Cardiac septum (tissue), 1 donor: ENCODE measurements around the gene CST4. TPM values are rescaled to one million over a fixed set of nuclear protein-coding genes. Genes with fewer than 3 reads are reported as not detected.
"Not testable (repeated sequence)": the region's sequence is repeated elsewhere in the genome, so short reads cannot be mapped to it uniquely, and the experiment has no call there.

Experiments used
- DNase-seq: peaks from one replicate; pipeline ENCODE4 v3.0.0-alpha.2; 2020; ENCODE audit warnings: low spot score
- intact Hi-C: fragments of 100-400 bp; cut with DNase I; formaldehyde crosslinking; loops from one replicate; pipeline ENCODE4 v1.14.0; 2022
- total RNA-seq: library from RNA; stranded (reverse); fragmentation: NEBNext Ultra II Directional; extraction: Animal tissue kit (Norgen Biotek cat#: 25700); gene quantifications from one replicate; pipeline ENCODE4 v1.2.1, GENCODE V29; 2021
- donor health status: DM: no; HTN: no; CAD: no.

The CST4 gene
- total RNA-seq, 1 donor from 2014 or later: not detected

GRCh38 chr20:23647346-23647745 lies 41.5 kb downstream of the CST4 start:
- DNase-seq: peak; percentile 26
- intact Hi-C loops: no loop called here

DNA sequence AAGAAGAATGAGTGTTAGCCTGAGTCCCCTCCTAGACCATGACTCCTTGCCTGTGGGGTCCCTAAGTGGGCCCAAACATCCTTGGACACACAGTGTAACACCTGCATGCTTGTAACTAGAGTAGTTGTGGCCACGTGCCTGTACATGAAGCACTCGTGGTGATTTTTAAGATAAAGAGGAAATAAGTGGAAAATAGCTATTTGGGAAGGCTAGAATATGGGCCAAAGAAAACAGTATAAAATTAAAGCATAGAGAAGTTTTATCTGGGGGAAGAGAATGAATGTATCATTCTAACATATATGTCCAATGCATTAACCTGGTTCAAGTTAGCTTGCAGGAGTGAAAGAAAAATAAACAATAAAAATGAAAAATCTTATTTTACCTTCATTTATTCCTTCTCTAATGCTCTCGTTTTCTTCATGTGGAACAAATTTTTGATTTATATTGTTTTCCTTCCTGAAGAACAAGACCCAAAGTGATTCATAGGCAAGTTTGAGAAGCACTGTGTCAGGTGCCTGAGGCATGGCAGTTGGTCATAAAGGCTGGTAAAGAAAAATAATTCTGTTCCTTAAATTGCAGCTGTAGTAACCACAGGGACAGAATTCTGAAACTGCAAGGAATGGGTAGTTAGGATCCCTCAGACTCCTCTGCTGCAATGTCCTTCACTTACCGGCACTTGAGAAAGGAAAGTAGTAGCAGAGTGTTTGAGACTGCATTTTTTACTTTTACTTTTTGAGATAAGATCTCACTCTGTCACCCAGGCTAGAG lies 42.5 kb downstream of the CST4 start:
- intact Hi-C loops: no loop called here
- peak; percentile 9 for DNase-seq

DNA sequence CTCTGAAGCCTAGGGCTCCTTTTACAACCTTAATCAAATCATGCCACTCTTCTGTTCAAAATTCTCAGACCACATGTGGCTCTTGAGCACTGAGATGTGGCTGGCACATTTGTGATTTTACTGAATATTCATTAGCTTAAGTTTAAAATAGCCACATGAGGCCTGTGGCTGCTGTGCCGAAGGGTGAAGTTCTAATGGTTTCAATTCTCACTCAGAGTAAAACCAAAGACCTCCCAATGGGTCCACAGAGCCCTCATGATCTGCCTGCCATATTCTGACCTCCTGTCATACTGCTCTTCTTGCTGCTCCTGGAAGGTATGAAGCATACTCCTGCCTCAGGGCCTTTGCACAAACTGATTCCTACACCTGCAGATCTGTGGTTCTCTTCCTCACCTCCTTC lies 43.3 kb downstream of the CST4 start:
- DNase-seq: peak; percentile 22
- intact Hi-C loops: no loop called here

DNA sequence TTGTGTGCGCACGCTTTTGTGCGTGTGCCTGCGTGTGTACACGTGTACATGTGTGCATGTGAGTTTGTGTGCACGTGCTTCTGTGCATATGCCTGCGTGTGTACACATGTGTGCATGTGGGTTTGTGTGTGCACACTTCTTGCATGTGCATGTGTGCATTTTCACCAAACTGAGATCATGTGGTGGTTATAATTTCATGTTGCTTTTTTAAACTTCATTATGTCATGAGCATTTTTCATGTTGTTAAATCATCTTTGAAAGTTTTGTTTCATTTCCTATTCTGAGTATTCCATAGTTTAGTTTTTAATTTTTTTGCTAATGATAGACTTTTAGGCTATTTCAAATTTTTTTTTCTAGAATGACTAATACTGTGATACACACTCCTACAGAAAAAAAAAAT lies 44.7 kb downstream of the CST4 start:
- peak; percentile 7 for DNase-seq
- intact Hi-C loops: no loop called here

GRCh38 chr20:23643659-23644058 lies 45.2 kb downstream of the CST4 start:
- intact Hi-C loops: no loop called here
- peak; percentile 47 for DNase-seq

GRCh38 chr20:23641936-23642751 lies 46.7 kb downstream of the CST4 start:
- intact Hi-C loops: no loop called here

GRCh38 chr20:23640671-23641667 lies 47.9 kb downstream of the CST4 start:
- DNase-seq: no peak
- intact Hi-C loops: no loop called here

More at GRCh38 chr20:23641936-23642751, 46.7 kb downstream of the CST4 start:
- peak; percentile 68 for DNase-seq

GRCh38 chr20:23640018-23640601 lies 48.7 kb downstream of the CST4 start:
- intact Hi-C loops: no loop called here
- DNase-seq: peak; percentile 24

- DNase-seq: no peak
- intact Hi-C loops: no loop called here
Observed at GRCh38 chr20:23639490-23639958, 49.3 kb downstream of the CST4 start.

DNA sequence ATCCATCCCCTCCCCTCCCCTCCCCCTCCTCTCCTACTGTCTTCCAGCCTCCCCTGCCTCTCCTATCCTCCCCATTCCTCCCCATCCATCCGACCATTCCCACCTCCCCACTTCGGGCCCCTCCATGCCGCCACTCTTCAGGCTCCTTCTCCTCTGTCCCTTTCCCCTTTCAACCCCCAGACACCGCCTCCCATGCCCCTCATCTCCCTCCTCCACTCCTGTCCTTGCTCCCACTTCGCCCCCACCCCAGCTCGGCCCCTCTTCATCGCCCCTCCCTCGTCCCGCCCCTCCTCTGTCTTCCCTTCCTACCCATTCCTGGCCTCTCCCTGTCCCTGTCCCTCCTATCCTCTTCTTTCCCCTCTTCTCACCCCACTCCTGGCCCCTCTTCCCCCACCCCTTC lies 50.5 kb downstream of the CST4 start:
- intact Hi-C loops: no loop called here
- no peak for DNase-seq

GRCh38 chr20:23637282-23638221 lies 51.3 kb downstream of the CST4 start, which contains the start of gene CST3:
Gene CST3 (minus strand): TSS chr20:23637955. CDS start chr20:23637862, 93 bp downstream.
- intact Hi-C loops: no loop called here
- peak; percentile 94 for DNase-seq

GRCh38 chr20:23636908-23637281 lies 51.9 kb downstream of the CST4 start:
- intact Hi-C loops: no loop called here
- DNase-seq: no peak

GRCh38 chr20:23636182-23636907 lies 52.5 kb downstream of the CST4 start:
- no peak for DNase-seq
- intact Hi-C loops: no loop called here

- DNase-seq, intact Hi-C loops: not testable (repeated sequence)
Observed at GRCh38 chr20:23635768-23636090, 53.1 kb downstream of the CST4 start.
